ENCODE results near the gene PECR. TPM values are rescaled to one million over a fixed set of nuclear protein-coding genes. Genes with fewer than 3 reads are reported as not detected.

PECR gene
- total RNA-seq, 2 experiments from 2014 or later: 9.1 to 10.3 TPM

GRCh38 chr2:216064665-216065064 lies 16.9 kb downstream of the PECR start:
- ATAC-seq (ENCODE audit: poor library complexity): no peak
- POLR2A ChIA-PET: no interaction called here

GRCh38 chr2:216064014-216064630 lies 17.5 kb downstream of the PECR start:
- ChIA-PET CTCF (interaction anchor here (1.7 kb wide), 1 partner anchor 9 kb away, joined by 4 read pairs; no protein-coding TSS in a partner anchor), POLR2A (no interaction called here)
- Histone ChIP-seq H3K9me3 (ENCODE audit: control insufficient read depth in 1 of 2, insufficient read depth in 1 of 2, low read length in 2 of 2) (no peaks in the 10 kb centered on the region), H3K36me3 (ENCODE audit: insufficient read depth, low read length) (peaks cover 37% of the 10 kb centered on the region), H3K27me3 (ENCODE audit: control insufficient read depth in 1 of 2, insufficient read depth in 2 of 2, low read length in 2 of 2) (no peaks in the 10 kb centered on the region), H3K27ac (ENCODE audit: low read depth in 1 of 2, low read length in 2 of 2) (peak overlapping the region in 1 of 2 donors; percentile 10), H3K4me3 (ENCODE audit: low read length) (no peak overlapping the region), H3K4me1 (ENCODE audit: insufficient read depth, low read length) (peaks cover 2% of the 10 kb centered on the region)
- no peak overlapping the region for H3K4me3 Mint-ChIP-seq
- ATAC-seq (ENCODE audit: poor library complexity) (no peak), DNase-seq (no peak)
- no peak overlapping the region for H3K27ac Mint-ChIP-seq
- H3K4me1 Mint-ChIP-seq (ENCODE audit: low read depth): peaks cover 22% of the 10 kb centered on the region
- H3K27me3 Mint-ChIP-seq: no peaks in the 10 kb centered on the region
- H3K9me3 Mint-ChIP-seq: no peaks in the 10 kb centered on the region
- intact Hi-C loops (cut with DNase I, micrococcal nuclease): no loop called here
- TF ChIP-seq CTCF (IDR thresholded peaks at IDR 0.05): peak; percentile 37
- H3K36me3 Mint-ChIP-seq (ENCODE audit: low read depth): peaks cover 57% of the 10 kb centered on the region

More at GRCh38 chr2:216064665-216065064, 16.9 kb downstream of the PECR start:
- TF ChIP-seq CTCF (IDR thresholded peaks at IDR 0.05): no peak
- H3K27me3 ChIP-seq (ENCODE audit: control insufficient read depth in 1 of 2, insufficient read depth in 2 of 2, low read length in 2 of 2): no peaks in the 10 kb centered on the region
- no peak overlapping the region for H3K4me3 Mint-ChIP-seq
- H3K4me1 Mint-ChIP-seq (ENCODE audit: low read depth): peaks cover 20% of the 10 kb centered on the region
- H3K36me3 Mint-ChIP-seq (ENCODE audit: low read depth): peaks cover 51% of the 10 kb centered on the region
- no peaks in the 10 kb centered on the region for H3K9me3 ChIP-seq (ENCODE audit: control insufficient read depth in 1 of 2, insufficient read depth in 1 of 2, low read length in 2 of 2)
- no peaks in the 10 kb centered on the region for H3K9me3 Mint-ChIP-seq
- H3K36me3 ChIP-seq (ENCODE audit: insufficient read depth, low read length): peaks cover 37% of the 10 kb centered on the region
- CTCF ChIA-PET: interaction anchor here (1.7 kb wide), 1 partner anchor 8 kb away, joined by 4 read pairs; no protein-coding TSS in a partner anchor
- H3K4me3 ChIP-seq (ENCODE audit: low read length): no peak overlapping the region
- no peaks in the 10 kb centered on the region for H3K27me3 Mint-ChIP-seq
- DNase-seq: no peak
- intact Hi-C loops (cut with DNase I, micrococcal nuclease): no loop called here
- no peak overlapping the region for H3K27ac ChIP-seq (ENCODE audit: low read depth in 1 of 2, low read length in 2 of 2)
- no peak overlapping the region for H3K27ac Mint-ChIP-seq
- H3K4me1 ChIP-seq (ENCODE audit: insufficient read depth, low read length): peaks cover 2% of the 10 kb centered on the region

- Histone ChIP-seq H3K4me3 (ENCODE audit: low read length) (no peak overlapping the region), H3K27me3 (ENCODE audit: control insufficient read depth in 1 of 2, insufficient read depth in 2 of 2, low read length in 2 of 2) (no peaks in the 10 kb centered on the region), H3K36me3 (ENCODE audit: insufficient read depth, low read length) (peaks cover 20% of the 10 kb centered on the region), H3K27ac (ENCODE audit: low read depth in 1 of 2, low read length in 2 of 2) (no peak overlapping the region), H3K9me3 (ENCODE audit: control insufficient read depth in 1 of 2, insufficient read depth in 1 of 2, low read length in 2 of 2) (no peaks in the 10 kb centered on the region), H3K4me1 (ENCODE audit: insufficient read depth, low read length) (peaks cover 11% of the 10 kb centered on the region)
- peak overlapping the region; percentile 99 for H3K27ac Mint-ChIP-seq
- peaks cover 51% of the 10 kb centered on the region for H3K36me3 Mint-ChIP-seq (ENCODE audit: low read depth)
- no peak overlapping the region for H3K4me3 Mint-ChIP-seq
- peak in 2 of 14 experiments; percentile 23 to 28 for DNase-seq
- no peaks in the 10 kb centered on the region for H3K9me3 Mint-ChIP-seq
- intact Hi-C loops (cut with DNase I, micrococcal nuclease): loop anchor here in 1 of 2 experiments (10.0 kb wide), 1 partner anchor 55 kb away; no protein-coding TSS in a partner anchor
- no peaks in the 10 kb centered on the region for H3K27me3 Mint-ChIP-seq
- TF ChIP-seq CTCF (IDR thresholded peaks at IDR 0.05): peak; percentile 41
- ChIA-PET POLR2A (interaction anchor here (1.8 to 4.3 kb wide), 4 partner anchors 11 to 50 kb away, joined by 8 to 31 read pairs (median 14); partner anchors contain the start of genes PECR, TMEM169 and XRCC5), CTCF (interaction anchor here (1.1 to 2.0 kb wide), 6 partner anchors 10 to 128 kb away, joined by 3 to 6 read pairs (median 4); partner anchors contain the start of genes PECR and TMEM169)
- peaks cover 42% of the 10 kb centered on the region for H3K4me1 Mint-ChIP-seq (ENCODE audit: low read depth)
- no peak for ATAC-seq (ENCODE audit: poor library complexity)
Observed at GRCh38 chr2:216059233-216059834, 22.3 kb downstream of the PECR start.

Measured in CD4-positive, alpha-beta T cell (primary cell).